ENCODE measurements around the gene UBQLN4.

DNA sequence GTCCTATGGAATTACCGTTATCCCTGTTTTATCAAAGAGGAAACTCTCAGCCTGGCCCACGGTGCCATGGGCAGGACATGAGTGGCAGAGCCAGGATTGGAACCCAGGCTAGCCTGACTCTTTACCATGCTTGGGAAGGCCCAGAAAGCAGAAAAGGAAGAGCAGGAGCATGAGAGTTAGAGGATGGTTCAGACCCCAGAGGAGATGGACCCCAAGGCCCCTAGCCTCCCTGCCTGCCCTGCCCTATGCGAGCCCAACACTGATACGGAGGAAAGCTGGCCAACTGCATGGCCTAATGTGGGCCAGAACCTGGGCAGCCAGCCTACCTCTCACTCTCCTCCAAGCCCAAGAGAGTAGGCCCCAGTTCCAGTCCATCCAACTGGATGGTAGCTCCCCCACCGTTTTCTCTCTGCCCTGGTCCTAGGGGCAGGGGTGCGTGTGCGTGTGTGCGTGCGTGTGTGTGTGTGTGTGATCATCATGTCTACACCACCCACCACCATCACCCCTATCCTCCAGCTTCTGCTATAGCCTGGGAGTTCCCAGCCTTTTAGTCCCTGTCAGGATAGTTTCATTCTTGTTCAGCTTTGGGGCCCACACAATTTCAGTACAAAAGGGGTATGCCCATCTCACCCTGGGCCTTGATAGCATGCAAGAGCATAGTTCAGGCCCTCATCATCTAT is 44.0 kb upstream of the UBQLN4 start:
- TF ChIP-seq, protein P1, sequence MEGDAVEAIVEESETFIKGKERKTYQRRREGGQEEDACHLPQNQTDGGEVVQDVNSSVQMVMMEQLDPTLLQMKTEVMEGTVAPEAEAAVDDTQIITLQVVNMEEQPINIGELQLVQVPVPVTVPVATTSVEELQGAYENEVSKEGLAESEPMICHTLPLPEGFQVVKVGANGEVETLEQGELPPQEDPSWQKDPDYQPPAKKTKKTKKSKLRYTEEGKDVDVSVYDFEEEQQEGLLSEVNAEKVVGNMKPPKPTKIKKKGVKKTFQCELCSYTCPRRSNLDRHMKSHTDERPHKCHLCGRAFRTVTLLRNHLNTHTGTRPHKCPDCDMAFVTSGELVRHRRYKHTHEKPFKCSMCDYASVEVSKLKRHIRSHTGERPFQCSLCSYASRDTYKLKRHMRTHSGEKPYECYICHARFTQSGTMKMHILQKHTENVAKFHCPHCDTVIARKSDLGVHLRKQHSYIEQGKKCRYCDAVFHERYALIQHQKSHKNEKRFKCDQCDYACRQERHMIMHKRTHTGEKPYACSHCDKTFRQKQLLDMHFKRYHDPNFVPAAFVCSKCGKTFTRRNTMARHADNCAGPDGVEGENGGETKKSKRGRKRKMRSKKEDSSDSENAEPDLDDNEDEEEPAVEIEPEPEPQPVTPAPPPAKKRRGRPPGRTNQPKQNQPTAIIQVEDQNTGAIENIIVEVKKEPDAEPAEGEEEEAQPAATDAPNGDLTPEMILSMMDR (conservative IDR thresholded peaks at IDR 0.05; ENCODE audit: low read length), result no peak
- TF ChIP-seq EZH2phosphoT487 (IDR thresholded peaks at IDR 0.05; ENCODE audit: borderline replicate concordance), result no peak
